Measurements from ENCODE around the gene FCHO1.

DNA sequence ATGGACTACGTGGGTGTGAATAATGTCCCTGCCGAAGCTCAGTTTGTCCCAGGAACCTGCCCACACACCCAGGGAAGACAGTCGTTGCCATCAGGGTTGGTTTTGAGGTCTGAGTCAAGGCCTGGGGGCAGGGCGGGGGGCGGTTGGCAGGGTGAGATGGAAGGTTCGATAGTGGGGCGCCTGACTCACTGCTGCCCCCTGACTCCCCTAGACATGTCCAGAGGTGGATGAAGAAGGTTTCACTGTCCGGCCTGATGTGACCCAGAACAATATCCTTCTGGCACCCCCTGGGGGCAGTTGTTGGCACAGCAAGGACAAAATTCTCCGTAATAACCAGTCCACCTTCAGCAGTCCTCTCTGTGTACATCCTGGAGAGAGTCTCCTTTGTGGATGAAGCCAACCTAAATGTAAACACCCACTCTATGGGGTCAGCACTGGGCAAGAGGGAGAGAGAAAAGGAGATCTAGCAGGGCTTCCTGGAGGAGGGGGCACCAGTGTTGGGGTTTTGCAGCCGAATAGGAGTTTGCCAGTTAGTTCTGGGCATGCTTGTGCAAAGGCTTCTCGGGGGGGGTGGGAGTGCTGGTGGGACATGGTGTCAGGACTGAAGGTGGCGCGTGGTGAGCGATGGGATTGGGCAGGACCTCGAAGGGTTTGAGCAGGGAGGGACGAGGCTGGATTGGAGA is 24.1 kb downstream of the FCHO1 start:
- TF ChIP-seq CTCF (conservative IDR thresholded peaks at IDR 0.05; ENCODE audit: low read depth in 2 of 2) (peak; percentile 81 to 84), CREB1 (CRISPR knock-in tag; IDR thresholded peaks at IDR 0.05; ENCODE audit: low read depth) (no peak)

Data from GM23338 (cell line).